Measurements from ENCODE around the gene MYO1D.

The MYO1D gene

DNA sequence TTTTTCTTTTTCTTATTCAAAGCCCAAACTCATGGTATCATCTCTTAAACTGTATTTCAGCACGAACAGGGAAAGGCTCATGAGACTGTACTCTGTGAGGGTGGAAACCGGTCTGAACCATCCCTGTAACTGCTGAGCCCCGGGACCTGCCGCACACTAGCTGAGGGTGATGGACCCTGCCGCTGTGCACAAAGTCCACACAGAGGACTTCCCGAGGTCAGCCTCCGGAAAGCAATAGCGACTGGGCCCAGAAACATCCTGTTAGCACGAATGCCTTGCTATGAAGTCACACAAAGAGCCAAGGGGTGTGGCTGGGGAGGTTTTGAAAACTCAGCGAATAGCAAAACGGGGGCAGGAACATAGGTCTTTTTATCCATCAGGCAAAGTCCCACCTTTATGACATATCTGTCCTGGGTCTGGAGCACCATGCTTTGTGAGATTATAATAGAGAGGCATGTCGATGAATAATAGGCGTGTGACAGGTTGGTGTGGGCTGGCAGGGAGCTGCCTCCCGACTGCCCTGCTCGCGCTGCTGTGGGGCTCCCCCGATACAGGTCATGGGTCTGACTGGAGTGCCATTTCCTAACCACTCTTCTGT is 356.7 kb downstream of the MYO1D start:
- DNase-seq, result peak; percentile 70

DNA sequence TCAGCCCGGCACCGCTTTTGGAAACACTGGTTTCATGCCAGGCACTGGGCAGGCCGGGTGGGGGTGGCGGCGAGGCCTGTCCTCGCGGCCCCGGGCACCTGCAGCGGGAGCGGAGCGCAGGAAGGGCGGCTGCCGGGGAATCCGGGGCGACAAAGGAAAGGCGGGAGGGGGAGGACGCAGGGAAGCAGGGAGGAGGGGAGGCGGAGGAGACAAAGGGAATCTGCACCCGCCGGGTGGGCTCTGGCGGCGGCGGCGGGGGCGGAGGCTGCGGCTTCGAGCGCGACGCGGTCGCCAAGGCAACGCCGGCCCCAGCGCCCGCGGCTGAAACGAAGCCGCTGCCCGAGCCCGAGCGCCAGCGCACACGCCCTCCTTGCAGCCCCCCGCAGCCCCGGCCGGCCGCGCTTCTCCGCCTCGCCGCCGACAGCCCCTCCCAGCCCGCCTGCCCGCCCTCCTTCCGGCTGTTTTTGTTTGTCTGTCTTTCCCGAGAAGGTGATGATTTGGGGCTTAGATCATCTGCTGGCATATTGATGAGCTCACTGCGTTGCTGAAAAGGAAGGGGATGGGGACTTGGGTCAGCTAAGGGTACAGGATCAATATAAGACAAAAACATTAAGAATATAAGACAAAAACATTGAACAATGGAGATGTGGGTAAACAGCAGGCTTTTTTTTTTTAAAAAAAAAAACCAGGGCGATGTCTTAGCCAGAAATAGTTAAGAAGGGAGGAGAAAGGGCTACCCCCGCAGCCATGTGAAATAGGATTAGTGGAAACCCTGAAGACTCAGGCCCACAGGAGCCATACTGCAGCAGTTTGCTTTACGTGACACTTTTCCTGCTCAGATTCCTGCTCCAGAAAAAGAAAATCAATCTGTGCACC is 357.5 kb downstream of the MYO1D start:
- DNase-seq, result peak; percentile 80

- no peak for DNase-seq
Measured at GRCh38 chr17:32518646-32519227, 358.2 kb downstream of the MYO1D start.

GRCh38 chr17:32517982-32518381 is 358.9 kb downstream of the MYO1D start:
- DNase-seq, result no peak

DNA sequence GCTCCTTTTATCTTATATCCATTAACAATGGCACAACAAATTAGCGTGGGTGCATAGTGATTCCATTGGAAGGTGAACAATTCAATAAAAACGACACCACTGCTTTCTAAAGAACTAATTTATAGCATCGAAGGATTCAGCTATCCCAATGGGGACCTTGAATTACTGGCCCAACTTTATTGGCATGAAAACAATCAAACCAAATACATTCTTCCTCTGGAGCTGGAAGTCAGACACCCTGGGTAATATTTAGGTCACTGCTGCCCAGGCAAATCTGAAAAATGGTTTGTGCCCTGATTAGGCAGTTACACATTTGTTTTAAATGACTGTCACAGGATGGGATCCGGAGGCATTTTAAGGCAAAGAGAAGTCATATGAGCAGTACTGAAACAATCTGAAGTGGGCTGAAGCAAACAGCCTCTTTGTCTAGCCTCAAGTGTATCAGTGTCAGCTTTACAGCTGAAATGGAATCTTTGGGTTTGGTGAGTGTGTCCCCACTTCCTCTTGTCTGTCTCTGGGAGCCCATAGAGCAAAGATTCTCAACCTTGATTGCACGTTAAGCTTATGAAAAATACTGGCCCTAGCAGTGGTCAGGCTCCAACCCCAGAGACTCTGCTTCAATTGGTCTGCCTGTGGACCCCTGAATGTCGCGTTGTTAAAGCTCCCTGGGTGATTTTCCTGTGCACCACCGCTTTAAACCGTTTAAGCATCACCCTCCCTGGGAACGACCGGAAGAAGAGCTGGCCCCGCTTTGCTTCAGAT is 359.8 kb downstream of the MYO1D start:
- DNase-seq, result no peak

DNA sequence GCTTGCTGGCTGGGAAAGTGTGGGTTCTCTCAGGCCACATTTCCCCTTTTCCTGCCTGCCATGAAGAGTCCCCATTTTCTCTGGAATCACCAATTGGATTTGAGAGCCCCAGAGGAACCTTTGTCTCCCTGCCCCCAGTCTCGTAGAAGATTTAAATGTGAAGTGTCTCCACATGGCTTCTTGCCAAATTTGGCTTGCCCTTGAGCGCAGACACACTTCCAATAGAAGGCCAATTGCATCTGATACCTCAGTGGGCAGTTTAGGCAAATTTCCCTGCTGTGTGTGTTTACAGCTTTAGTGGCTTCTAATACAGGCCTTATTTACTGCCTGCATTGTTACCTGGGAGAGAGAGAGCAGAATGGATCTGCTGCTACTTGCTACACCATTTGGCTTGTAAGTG is 360.5 kb downstream of the MYO1D start:
- no peak for DNase-seq

- no peak for DNase-seq
Measured at GRCh38 chr17:32515677-32516383, 361.1 kb downstream of the MYO1D start.

DNA sequence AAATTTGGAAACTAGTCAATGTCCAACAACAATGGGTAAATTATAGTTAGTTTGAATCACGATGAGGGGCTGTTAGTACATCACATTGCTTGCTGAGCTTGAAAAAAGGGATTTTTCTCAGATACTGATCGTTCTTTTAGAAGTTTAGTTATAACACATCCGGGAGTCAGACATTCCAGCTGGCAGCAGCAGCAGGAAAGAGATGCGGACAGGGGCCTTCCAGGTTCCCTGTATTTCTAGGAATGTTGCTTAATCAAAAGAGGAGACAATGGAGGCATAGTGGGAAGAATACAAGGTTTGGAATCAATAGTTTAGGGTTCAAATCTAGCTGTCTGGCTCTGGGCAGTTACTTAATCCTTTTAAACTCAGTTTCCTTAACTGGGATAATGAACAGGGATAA is 362.3 kb downstream of the MYO1D start:
- no peak for DNase-seq

DNA sequence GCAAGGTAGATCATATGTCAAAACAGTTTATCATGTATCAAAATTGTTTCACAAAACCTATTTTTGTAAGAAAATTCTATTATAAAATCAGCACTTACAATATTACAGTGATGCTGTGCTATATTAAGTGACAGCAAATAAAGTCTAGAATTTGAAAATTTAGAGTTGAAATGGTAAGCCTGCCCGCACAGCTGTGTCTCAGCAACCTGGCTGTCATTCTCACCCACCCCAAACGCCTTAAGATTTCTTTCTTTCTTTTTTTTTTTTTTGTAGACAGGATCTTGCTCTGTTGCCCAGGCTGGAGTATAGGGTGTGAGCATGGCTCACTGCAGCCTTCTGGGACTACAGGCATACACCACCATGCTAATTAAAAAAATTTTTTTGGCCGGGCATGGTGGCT is 363.3 kb downstream of the MYO1D start:
- no peak for DNase-seq

DNA sequence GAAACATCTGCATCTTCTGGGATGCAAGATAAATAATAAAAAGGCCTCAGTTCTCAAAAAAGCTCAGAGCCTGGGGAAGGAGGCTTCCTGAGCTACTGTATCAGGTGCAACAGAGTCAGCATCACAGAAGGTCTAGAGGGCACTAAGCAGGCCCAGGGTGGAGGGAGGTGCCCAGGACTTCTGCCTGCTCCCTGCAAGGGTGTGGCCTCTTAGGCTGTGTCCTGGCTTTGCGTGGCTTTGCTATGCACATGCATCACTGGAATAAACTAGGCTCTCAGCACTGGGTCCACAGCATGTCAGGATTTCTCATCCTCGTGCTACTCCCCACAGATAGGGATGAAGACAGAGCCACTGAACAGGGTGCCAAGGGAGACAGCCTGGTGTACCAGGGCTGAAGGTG is 364.6 kb downstream of the MYO1D start:
- no peak for DNase-seq

DNA sequence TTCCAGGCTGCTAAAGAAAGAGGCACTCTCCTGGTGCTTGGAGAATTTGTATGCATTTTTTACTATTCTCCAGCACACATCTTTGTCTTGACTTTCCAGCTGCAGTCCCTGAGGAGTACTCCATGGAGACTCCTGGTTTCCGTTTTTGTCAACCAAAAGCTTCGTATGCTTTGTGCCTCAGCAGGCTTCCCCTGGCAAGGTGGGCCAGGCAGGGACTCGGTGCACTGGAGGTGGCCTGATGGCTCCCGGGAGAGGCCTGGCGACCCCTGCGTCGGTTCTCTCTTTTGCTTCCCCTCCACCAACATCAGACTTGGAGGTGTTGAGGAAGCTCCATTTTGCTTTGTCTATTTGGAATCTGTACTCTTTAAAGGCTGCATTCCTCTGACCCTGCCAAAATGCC is 366.5 kb downstream of the MYO1D start:
- no peak for DNase-seq

GRCh38 chr17:32508926-32509325 is 368.0 kb downstream of the MYO1D start:
- no peak for DNase-seq

- DNase-seq, result no peak
Measured at GRCh38 chr17:32504166-32504990, 372.5 kb downstream of the MYO1D start.

DNA sequence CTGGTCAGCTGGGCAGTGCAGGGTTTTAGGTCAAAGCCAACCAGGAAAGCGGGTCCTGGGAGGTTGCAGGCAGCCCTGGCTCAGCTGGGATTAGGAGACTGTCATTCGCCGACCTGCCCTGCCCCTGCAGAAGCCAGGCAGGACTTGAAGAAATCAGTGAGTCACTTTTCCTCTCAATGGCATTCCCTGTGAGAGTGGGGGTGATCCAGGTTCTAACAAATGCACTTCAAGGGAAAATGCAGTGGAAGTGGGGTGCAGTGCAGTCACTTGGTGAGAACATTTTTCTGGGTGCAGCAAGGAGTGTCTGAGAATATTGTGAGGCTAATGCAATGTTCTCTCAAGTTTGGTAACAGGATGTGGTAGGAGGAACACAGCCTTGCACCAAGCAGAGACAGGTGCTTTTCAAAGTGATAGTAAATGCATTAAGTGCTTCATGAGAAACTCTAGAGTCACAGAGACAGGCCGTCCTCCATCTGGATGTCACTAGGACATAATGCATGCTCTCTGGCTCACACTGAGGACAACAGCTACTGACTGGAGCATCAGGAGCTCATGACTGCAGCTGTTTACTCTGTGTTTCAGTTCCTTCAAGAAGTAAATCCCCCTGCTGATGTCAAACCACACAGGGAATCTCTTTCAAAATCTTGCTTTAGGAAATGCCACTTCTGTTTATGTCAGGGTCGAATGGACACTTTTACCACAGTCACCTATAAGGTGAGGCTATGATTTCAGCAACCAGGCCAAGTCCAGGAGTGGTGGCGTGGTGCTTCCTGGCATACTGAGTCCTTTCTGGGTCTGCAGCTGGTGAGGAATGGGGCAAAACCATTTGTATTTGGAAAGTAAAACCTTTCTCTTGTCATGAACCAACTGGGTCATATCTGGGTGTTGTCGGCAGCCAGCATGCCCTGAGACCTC is 373.4 kb downstream of the MYO1D start:
- DNase-seq, result no peak

- no peak for DNase-seq
Measured at GRCh38 chr17:32502710-32503109, 374.2 kb downstream of the MYO1D start.

DNA sequence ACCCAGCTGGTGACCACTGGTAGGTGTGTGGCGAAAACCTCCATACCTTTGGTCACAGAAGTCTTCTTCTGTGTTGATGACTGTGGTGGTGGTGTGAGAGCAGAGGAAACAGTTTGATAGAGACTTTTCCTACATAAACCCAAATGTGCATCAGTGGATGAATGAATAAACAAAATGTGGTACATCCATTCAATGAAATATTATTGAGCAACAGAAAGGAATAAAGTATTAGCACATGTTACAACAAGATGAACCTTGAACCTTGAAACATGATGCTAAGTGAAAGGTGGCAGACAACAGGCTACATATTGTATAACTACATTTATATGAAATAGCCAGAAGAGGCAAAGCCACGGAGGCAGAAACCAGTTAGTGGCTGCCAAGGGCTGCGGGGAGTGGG is 374.9 kb downstream of the MYO1D start:
- DNase-seq, result no peak

GRCh38 chr17:32498391-32498790 is 378.5 kb downstream of the MYO1D start:
- no peak for DNase-seq

DNA sequence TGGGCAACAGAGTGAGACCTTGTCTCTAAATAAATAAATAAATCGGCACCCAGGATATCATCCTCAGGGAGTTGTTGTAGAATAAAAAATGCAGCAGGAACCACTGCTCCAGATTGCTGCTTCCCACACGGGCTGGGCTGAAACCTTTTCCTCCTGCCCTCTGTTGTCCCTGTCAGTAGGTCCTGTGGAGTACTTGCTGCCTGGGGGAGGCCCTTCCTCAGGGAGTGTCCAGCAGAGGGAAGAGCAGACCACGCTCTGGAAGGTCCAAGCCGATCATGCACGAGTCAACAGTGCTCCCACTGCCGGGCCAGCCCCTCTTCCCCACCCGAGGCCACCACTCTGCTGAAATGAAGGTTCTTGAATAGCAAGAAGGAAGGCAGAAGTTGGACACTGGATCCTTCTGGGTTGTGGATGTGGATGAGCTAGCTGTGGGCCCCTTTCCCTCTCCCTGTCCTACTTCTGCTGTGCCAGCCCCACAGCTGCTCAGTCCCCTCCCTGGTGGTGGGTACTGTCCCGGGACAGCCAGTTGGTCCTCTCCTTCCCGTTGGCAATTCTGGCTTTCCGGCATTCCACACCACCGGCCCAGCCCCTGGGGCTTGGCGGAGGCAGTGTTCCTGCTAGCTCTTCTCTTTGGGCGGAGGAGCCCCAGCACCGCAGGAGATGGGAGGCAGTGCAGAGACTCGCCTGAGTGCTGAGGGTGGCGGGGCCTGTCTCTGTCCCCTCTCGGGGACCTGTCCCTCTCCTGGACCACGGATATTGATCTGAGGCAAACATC is 379.3 kb downstream of the MYO1D start:
- DNase-seq, result no peak

GRCh38 chr17:32496395-32497073 is 380.4 kb downstream of the MYO1D start:
- no peak for DNase-seq
